HFF-Myc (cell line): ENCODE measurements around the gene MAP2K3.
"Not testable (repeated sequence)": the region's sequence is repeated elsewhere in the genome, so short reads cannot be mapped to it uniquely, and the experiment has no call there.

Experiments used
- DNase-seq: peaks from one replicate; pipeline ENCODE4 v3.0.0-alpha.2; 2011; ENCODE audit warnings: low read depth; ENCODE audit errors: extremely low read depth
- H3K4me3 ChIP-seq: replicated peaks from 2 replicates; pipeline ENCODE4 v1.5.1; 2011; ENCODE audit warnings: low read depth, mild to moderate bottlenecking, control low read depth, low read length
- TF ChIP-seq, protein P1 (sequence below): IDR thresholded peaks from 2 replicates; pipeline ENCODE4 v1.5.1; 2012; ENCODE audit warnings: mild to moderate bottlenecking, low read depth, low read length, control low read depth; ENCODE audit errors: missing control alignments

The MAP2K3 gene

GRCh38 chr17:21345236-21345635, 60.7 kb downstream of the MAP2K3 start:
- no peak for DNase-seq
- no peak overlapping the region for H3K4me3 ChIP-seq
- TF ChIP-seq, protein P1, sequence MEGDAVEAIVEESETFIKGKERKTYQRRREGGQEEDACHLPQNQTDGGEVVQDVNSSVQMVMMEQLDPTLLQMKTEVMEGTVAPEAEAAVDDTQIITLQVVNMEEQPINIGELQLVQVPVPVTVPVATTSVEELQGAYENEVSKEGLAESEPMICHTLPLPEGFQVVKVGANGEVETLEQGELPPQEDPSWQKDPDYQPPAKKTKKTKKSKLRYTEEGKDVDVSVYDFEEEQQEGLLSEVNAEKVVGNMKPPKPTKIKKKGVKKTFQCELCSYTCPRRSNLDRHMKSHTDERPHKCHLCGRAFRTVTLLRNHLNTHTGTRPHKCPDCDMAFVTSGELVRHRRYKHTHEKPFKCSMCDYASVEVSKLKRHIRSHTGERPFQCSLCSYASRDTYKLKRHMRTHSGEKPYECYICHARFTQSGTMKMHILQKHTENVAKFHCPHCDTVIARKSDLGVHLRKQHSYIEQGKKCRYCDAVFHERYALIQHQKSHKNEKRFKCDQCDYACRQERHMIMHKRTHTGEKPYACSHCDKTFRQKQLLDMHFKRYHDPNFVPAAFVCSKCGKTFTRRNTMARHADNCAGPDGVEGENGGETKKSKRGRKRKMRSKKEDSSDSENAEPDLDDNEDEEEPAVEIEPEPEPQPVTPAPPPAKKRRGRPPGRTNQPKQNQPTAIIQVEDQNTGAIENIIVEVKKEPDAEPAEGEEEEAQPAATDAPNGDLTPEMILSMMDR: no peak

DNA sequence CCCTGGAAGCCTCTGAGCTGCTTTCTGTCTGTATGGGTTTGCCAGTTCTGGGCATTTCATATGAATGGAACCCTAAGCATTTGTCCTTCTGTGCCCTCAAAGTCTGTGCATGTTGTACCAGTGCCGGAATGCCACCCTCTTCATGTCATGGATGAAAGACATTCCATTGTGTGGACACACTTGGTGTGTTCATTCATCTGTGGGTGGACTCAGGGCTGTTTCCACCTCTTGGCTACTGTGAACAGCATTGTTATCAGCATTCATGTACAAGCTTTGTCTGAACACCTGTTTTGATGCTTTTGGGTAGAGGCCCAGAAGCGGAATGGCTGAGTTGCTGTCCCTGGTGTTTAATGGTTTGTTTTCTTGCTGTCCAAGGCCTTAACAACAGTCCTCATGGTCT, 61.6 kb downstream of the MAP2K3 start:
- DNase-seq, H3K4me3 ChIP-seq: not testable (repeated sequence)

GRCh38 chr17:21346651-21347250, 62.2 kb downstream of the MAP2K3 start:
- DNase-seq: not testable (repeated sequence)

DNA sequence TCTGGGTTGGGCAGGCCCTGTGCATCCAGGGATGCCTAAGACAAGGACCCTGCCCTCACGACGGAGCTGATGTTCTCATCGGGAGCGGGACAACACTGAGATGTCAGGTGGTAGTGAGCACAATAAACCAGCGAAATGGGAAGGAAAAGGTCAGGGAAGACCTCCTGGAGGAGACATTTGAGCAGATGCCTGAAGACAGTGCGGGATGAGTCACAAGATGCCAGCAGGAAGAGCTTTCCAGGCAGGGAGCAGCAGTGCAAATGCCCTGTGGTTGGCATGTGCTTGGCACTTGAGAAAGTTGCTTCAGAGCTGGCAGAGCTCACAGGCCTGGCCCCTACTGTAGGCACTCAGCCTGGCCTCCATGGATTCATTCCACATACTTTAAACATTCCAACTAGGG, 63.1 kb downstream of the MAP2K3 start:
- H3K4me3 ChIP-seq, DNase-seq: not testable (repeated sequence)

More at GRCh38 chr17:21346651-21347250, 62.2 kb downstream of the MAP2K3 start:
- H3K4me3 ChIP-seq: not testable (repeated sequence)

DNA sequence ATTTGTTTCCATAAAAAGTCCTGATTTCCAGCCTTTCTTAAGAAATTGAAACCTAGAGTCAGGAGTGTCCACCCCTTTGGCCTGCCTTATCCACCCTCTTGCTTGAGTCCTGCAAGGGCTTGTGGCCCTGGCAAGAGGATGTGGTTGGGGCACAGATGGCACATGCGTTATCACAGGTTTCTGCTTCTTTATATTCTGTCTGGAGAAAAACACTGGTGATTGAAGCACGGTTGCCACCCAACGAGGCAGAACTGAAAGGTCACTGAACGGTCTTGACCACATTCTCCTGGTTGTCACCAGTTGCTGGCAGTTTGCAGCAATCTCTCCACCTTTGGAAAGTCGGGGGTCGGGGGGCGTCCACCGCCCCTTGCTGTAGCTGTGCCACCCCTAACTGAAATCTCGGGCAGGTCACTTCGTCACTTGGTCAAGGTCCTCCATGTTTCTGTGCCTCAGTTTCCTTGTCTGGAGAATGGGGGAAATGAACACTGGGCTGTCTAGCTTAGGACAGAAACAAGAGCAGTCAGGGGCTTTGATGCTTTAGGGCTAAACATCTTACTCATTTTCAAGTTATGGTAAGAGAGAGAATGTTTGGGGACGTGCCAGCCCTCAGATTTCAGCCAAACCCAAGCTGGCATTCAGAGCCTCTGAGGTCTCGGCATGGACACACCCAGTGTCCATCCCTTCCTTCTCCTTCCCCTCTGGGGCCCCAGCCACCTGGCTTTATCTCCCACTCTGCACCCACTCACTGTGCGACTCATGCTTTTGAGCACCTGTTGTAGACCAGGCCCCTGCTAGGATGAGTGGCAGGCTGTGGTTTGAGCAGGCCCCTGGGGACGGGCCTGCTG, 63.8 kb downstream of the MAP2K3 start:
- H3K4me3 ChIP-seq, DNase-seq: not testable (repeated sequence)

DNA sequence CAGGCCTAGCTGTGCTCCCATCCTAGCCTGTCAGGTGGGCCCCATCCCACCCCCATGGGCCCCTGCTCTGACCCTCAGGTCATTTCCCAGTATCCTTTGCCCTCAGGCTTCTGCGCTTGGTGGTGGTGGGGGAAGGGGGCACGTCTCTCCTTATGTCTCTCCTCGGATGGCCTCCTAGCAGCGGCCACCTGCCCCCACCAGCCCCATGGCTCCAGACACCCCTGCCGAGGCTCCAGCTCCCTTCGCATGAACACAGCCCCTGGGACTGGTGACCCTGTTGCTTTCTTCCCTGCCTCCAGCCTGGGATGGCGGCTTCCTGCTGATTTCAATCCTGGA, 64.4 kb downstream of the MAP2K3 start:
- not testable (repeated sequence) for H3K4me3 ChIP-seq, DNase-seq

DNA sequence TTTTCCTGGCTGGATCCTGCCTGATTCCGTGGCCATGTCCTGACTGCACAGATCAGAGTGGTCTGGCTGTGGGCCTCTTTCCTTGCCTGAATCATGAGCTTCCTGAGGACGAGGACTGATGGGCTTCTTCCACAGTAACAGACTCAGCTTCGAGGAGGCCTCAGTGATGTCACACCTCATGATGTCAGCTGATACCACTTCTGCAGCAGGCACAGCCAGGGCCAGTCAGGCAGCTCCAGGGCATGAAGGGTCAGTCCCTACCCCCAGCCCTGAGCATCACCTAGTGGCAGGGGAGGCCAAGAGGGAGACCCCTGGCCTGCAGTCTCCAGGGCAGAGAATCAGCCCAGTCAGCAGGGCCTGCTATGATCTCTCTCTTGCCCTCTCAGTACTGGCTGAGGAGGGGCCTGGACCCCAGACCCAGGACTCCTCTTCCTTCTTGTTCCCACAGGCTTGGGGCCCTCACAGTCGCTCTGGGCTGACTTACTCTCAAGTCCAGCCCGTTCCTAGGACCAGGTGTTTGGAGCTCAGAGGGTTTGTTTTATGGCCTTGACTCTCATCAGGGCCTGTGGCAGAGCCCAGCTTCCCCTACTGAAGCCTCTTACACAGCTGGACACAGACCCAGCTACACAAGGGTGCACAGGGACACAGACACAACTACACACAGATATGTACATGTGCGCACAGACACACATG, 65.0 kb downstream of the MAP2K3 start:
- not testable (repeated sequence) for DNase-seq, H3K4me3 ChIP-seq

DNA sequence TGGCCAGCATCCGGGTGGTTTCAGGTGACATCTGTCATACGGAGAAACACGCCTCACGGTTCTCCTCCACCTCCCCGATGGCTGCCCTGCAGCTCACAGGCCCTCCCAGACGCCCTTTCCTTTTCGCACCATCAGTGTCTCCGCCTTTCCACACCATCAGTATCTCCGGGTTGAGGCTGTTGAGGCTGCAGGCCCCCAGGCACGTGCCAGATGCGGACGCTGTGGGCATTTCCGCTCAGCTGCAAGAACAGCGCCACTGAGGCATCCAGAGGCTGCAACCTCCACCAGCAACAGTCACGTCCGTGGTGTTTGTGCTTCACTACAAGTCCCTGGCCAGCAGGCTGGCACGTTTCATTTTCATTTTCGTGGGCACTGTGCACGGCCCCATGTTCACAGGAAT, 66.0 kb downstream of the MAP2K3 start:
- not testable (repeated sequence) for DNase-seq, H3K4me3 ChIP-seq

DNA sequence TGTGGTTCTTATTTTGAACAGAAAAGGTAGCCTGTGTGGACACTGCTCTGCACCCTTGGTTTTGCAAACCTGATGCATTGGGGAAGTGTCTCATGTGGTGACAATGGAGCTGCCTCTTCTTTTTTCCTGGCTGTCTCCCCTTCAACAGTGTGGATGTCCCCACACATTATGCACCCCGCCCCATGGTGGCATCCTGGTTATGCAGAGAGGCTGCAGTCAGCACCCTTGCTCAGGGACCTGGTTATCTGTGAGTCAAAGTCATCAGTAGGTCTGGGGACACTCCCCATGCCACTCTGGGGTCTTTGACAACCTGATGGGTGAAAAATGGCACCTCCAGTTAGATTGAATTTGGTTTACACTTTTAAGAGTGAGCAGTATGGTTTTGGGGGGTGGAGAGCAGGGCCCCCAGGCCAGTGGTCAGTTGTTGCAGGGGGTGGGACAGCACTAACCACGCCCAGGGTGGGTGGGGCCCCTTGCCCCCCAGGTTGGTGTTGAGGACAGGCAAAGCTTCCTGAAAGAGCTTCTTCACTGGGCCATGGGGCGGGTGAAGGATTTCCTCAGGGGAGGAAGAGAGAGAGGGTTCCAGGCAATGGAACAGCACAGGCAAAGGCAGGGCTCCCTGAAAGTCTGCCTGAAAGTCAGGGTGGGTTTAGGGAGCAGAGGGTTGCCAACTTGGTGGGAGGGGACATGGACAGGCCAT, 67.0 kb downstream of the MAP2K3 start:
- TF ChIP-seq, protein P1: no peak
- DNase-seq: no peak
- H3K4me3 ChIP-seq: no peak overlapping the region

DNA sequence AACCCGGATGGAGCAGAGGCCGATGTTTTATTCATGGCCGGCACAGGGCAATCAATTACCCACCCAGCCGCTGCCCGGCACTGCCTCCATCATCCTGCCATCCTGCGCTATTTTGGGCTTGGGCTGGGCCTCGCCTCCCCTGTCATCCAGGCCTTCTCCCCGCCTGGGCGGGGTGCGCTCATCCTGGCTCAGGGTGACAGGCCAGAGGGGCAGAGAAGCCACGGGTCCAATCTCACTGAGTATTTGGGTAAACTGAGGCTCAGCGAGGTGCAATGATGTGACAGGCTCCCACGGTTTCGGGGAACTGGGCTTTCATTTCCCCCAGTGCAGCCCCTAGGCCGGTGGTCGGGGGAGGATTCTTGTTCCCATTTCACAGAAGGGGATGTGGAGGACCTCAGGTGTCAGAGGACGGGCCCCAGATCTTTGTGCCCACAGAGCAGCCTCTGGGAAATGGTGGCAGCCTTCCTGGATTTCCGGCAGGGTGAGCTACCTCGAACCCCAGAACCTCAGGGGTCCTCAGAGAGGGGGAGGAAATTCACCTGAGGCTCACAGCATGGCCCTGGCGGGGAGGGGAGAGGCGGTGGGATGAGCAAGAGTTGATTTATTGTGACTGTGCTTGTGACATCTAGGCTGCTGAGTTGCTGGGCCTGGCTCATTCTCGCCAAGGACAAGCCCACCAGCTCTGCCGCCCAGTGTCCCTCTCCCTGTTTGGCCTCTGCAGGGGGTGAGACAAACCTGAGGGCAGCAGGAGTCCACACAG, 67.9 kb downstream of the MAP2K3 start:
- DNase-seq: no peak
- no peak overlapping the region for H3K4me3 ChIP-seq
- TF ChIP-seq, protein P1: no peak
